AG09319 (cell line): ENCODE data around the gene RPS14.

Experiments
- DNase-seq: peaks from one replicate; pipeline ENCODE4 v3.0.0-alpha.2; 2010; ENCODE audit warnings: low read depth; ENCODE audit errors: extremely low read depth
- CTCF ChIP-seq: IDR thresholded peaks from 2 replicates; pipeline ENCODE4 v1.5.1; 2011; ENCODE audit warnings: low read depth, mild to moderate bottlenecking, inconsistent platforms, low read length, moderate library complexity

RPS14 gene

GRCh38 chr5:150400316-150401075 lies 49.0 kb downstream of the RPS14 start:
- DNase-seq: no peak

GRCh38 chr5:150399524-150400211 lies 49.9 kb downstream of the RPS14 start:
- DNase-seq: no peak

More at GRCh38 chr5:150400316-150401075, 49.0 kb downstream of the RPS14 start:
- no peak for TF ChIP-seq CTCF

GRCh38 chr5:150398722-150399523 lies 50.6 kb downstream of the RPS14 start:
- DNase-seq: no peak
- TF ChIP-seq CTCF: no peak

More at GRCh38 chr5:150399524-150400211, 49.9 kb downstream of the RPS14 start:
- TF ChIP-seq CTCF: no peak

- DNase-seq: no peak
- no peak; the same call in 1 of the 2 replicates for TF ChIP-seq CTCF
Measured at GRCh38 chr5:150397782-150398721, 51.5 kb downstream of the RPS14 start.

GRCh38 chr5:150397146-150397781 lies 52.3 kb downstream of the RPS14 start:
- TF ChIP-seq CTCF: no peak
- DNase-seq: no peak

- no peak for DNase-seq
- TF ChIP-seq CTCF: no peak
Measured at GRCh38 chr5:150396267-150396666, 53.3 kb downstream of the RPS14 start.
